NCI-H146 treated with DMSO at 0.1 percent for 48 hours (cell line): ENCODE results near the gene FOXK2.

Source experiments
- DNase-seq: peaks from one replicate; lab custom pipeline; 2025; ENCODE audit not compliant: unreplicated experiment; lab: John Stamatoyannopoulos, UW

The FOXK2 gene

DNA sequence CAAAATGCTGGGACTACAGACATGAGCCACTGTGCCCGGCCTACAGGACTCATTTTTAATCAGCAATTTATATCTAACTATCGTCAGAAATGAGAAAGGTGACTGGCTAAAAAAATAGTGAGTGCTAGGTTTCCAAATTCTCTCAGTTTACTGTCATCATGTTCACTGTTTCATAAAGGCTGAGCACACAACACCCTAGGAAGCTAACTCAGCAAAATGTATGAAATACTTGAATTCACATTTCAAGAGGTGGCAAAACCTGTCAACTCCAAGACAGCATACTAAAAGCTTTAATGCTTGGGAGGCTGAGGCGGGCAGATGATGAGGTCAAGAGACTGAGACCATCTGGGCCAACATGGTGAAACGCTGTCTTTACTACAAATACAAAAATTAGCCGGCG is 112.0 kb downstream of the FOXK2 start:
- DNase-seq: no peak

DNA sequence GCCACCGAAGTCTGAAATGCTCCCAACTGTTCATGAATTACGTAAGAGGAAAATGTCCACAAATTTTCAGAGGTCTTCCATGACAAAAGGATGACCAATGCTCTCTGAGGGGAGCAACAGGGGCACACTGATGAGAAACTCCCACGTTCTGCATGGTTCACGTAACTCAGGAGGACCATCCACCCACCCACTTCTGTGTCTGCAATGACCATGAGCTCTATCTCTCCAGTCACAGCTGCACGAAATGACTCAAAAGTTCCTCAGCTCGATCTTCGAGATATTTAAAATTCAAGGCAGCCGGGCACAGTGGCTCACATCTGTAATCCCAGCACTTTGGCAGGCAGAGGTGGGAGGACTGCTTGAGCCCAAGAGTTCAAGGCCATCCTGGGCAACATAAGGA is 112.9 kb downstream of the FOXK2 start:
- no peak for DNase-seq

DNA sequence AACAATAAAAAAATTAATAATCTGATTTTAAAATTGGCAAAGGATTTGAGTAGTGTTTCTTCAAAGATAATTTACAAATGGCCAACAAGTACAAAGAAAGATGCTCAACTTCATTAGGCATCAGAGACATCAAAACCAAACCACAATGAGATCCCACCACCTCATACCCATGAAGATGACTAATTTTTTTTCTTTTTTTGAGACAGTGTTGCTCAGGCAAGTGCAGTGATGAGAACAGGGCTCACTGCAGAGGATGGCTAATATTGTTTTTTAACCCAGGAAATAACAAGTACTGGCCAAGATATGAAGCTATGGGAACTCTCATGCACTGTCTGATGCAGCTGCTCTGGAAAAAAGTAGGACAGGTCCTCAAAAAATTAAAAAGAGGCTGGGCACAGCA is 113.8 kb downstream of the FOXK2 start:
- no peak for DNase-seq

DNA sequence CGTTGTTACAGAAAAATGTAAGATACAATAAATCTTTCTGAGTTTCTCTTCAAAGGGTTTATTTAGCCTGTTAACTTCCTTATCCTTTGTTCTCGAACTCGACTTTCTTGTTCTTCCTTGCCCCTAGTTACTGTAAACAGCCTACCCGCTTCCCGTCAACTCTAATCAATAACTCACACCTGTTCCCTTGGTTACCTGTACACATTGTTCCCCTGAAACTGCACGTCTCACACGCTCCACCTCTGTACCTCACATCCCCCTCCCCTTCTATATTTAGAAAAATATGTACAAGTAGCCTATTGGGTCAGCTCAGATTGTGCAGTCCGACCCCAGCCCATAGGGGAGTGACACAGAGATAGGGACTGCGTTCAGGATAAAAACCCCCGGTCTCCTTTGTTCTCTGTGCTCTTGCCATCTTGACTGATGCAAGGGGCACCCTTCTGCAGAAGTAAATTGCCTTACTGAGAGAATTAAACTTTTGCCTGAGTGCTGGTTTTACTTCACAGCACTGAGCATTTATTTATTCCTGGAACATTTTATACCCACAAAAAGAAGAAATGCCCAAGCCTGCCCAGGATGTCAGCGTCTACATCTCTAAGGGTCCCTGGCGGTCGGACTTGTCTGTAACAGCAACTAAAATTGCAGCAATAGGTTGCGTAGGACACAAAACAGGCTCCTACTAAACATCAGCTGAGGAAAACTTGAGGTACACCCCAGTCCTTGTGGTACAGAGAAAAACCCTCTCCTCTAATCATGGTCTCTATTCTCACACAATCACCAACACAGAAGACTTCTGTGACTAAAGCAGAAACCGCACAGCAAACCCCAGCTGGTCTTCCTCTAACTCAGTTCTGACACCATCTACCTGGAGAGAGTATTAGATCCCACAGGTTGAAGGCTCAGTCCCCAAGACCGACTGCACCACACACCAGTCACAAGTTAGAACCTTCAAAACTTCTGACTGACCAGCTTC is 117.4 kb downstream of the FOXK2 start:
- peak; percentile 79 for DNase-seq

DNA sequence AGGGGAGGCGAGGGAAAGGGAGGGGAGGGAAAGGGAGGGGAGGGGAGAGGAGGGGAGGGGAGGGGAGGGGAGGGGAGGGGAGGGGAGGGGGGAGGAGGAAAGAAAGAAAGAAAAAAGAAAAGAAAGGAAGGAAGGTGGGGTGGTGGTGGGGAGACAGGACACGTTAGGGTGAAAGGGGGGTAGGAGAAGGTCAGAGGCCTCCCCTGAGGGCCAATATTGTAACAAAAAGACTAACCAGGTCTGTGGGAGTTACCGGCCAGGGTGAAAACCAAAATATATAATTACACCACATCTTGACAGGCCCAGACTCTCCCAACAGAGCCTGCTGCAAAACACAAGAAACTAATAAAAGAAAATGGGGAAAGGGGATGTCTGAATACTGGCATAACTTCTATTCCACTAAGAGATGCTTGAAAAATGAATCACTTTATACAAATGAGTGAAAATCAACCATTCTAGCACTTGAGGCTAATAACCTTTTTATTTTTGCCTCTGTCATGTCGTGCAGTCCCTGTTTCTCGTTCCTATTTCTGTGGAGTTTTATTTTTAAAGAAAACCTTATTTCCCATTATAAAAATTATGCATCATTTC is 118.7 kb downstream of the FOXK2 start:
- no peak for DNase-seq

DNA sequence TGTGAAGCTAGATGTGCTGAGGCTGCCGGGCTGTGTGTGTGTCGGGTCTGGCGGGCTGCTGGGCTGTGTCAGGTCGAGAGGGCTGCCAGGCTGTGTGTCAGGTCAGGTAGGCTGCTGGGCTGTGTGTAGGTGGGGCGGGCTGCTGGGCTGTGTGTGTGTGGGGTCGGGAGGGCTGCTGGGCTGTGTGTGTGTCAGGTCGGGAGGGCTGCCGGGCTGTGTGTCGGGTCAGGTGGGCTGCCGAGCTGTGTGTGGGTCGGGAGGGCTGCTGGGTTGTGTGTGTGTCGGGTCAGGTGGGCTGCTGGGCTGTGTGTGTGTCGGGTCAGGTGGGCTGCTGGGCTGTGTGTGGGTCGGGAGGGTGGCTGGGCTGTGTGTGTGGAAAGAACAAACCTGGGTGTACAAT is 120.1 kb downstream of the FOXK2 start:
- no peak for DNase-seq

DNA sequence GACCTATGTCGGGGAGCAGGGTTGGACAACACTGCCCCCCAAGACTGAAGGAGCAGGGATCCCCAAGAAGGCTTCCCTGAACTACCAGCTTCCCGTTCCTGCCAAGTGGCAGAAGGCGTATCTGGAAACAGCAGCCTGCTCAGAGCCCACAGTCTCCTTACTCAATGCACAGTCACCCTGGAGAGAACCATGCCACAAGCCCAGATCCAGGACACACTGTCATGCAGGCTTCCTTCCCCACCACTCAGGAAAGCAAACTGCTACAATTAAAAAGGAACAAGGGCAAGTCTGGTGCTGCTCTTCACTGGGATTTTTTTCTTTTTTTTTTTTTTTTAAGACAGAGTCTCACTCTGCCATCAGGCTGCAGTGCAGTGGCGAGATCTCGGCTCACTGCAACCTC is 120.5 kb downstream of the FOXK2 start:
- no peak for DNase-seq

DNA sequence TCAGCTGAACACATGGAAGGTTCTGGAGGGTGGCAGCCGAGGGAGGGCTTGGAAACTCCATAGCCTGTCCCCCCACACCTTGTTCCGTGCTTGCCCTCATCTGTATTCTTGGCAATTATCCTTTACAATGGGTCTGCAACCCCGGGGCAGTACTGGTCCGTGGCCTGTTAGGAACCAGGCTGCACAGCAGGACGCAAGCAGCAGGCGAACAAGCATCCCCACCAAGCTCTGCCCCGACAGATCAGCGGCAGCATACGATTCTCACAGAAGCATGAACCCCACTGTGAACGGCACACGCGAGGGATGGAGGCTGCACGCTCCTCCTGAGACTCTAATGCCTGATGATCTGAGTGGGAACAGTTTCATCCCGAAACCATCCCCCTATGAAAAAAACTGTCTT is 122.5 kb downstream of the FOXK2 start:
- no peak for DNase-seq

DNA sequence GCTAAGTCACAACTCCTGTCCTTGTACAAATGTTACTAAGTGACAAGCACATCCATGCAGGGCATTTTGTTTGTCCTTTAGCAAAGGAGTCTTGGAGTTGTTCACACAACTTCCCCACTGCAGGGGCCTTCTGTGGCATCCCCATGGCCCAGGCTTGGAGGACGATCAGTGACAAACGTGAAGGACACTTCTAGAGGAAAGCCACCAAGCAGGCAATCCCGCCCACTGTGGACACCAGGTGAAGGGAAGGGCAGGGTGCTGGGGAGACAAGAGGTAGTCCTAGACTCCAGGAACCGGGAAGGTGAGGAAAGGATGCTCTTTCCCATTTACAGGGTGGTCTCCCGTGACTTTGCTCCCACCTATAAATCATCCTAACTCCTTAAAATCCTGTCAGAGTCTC is 124.6 kb downstream of the FOXK2 start:
- DNase-seq: no peak

DNA sequence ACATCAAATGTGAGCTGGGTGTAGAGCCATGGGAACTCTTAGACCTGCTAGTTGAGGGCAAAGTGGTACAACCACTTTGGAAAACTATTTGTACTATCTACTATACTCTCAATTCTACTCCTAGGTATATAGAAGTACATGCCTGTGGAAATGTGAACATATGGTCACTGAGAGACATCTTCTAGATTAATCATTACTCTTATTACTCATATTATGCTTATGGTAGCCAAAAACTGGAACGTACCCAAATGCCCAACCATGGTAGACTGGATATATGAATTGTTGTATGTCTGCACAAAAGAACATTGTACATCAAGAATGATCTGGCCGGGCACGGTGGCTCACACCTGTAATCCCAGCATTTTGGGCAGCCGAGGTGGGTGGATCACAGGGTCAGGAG is 126.0 kb downstream of the FOXK2 start:
- no peak for DNase-seq

DNA sequence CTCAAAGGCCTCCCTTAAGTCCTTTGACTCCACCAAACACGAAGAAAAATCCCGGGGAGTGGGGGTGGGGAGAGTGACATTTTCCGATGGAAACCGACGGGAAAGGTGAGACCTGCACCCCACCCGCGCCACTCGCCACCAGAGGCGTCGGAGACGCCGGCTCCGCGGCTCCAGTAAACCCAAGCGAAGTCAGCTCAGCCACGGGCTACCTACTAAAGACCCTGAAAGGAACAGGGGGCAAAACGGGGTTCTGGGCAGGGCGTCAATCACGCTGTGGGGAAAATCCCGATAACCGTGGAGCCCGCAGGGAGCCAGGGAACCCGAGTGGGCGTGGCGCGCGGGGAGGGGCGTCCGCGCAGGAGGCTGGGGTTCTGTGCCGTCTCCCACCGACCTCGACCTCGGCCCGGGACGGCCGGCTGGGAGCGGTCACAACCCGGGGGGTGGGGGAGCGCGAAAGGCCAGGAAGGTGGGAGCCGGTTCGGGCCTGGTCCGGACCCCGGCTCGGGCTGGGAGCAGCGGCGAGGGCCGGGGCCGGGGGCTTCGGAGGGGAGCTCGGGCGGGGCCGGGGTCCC is 128.1 kb downstream of the FOXK2 start:
- DNase-seq: no peak

DNA sequence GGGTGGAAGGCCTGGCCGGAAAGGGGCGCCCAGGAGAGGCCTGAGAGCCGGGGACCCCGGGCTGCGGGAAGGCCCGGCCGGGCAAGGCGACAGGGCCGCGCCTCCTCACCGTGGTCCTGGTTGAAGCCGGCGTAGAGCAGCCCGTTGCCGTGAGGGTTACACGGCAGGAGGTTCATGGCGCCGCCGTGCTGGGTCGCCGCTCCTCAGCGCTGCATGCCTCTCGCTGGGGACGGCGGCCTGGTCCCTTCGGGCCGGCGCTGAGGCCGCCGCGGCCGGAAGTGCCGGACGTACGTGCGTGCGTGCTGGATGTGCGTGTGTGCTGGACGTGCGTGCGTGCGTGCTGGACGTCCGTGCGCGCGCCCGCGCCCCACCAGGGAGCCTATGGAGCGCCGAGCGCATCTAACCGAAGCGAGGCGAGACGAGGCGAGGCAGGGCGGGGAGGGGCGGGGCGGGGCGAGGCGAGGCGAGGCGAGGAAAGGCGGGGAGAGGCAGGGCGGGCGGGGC is 128.7 kb downstream of the FOXK2 start, which contains the start of gene WDR45B:
WDR45B (minus strand) TSS at position 280 of the 504 bp plus-strand sequence; CDS start at position 176, 104 bp downstream.
- peak; percentile 77 for DNase-seq

DNA sequence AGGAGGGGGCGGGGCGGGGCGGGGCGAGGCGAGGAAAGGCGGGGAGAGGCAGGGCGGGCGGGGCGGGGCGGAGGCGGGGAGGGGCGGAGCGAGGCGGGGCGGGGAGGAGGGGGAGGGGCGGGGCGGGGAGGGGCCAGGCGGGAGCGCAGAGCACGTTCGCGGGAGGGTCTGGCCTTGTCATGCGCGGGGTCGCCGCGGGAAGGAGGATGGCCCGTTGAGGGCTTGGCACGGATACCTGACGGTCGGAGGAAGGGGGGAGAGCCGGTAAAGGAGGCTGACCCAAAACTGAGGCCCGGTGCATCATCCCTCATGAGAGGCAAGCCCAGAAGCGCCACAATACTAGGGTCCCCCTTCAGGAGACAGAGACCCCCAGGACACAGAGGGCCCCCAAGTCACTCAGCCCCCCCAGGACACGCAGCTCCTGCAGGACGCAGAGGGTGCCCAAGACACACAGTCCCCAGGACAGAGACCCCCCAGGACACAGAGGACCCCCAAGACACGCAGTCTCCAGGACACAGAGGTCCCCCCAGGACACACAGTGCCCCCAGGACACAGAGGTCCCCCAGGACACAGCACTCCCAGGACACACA is 129.3 kb downstream of the FOXK2 start:
- DNase-seq: peak; percentile 2

DNA sequence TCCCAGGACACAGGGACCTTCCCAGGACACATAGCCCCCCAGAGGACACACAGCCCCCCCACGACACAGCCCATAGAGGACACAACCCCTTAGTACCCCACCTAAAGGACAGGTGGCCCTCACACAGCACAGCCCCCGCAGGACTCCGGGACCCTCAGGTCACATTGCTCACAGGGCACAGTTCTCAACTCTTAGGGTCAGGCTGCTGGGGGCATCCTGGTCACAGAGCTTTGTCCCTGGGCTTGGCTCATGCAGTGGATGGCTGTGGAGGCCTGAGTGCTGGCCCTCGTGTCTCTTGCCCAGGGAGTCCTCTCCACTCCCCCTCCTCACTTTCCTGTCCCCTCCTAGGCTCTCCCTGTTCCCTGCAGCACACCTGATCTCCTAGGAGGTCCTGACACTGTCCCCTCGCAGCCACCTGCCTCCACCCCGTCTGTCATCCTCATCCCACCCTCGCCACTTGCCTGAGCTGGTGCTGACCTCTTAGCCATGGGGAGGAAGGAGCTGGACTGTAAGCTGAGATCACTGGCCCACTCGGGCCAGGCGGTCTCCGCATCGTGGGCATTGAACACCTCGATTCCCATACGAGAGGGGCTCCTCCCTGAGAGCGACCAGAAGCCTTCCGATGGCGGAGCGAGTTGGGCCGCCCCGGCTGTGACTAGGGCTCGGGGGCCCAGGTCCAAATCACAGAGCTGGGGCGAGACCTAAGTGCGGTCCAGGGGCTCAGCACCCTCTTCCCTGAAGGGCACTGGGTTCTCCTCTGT is 130.1 kb downstream of the FOXK2 start:
- no peak for DNase-seq

DNA sequence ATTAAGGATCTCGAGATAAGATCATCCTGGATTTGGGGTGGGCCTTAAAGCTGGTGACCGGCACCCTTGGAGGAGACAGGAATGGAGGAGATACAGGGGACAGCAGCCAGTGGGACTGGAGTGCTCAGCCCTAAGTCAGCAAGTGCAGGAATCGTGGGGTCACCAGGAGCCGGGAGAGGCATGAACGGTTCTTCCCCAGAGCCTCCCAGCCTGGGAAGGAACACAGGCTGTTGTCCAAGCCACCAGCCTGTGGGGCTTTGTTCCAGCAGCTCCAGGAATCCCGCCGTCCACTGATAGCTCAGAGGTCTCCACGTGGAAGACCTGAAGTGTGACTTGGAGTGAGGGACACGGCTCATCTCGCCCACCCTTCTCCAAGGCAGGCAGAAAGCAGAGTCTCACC is 131.2 kb downstream of the FOXK2 start:
- DNase-seq: no peak

DNA sequence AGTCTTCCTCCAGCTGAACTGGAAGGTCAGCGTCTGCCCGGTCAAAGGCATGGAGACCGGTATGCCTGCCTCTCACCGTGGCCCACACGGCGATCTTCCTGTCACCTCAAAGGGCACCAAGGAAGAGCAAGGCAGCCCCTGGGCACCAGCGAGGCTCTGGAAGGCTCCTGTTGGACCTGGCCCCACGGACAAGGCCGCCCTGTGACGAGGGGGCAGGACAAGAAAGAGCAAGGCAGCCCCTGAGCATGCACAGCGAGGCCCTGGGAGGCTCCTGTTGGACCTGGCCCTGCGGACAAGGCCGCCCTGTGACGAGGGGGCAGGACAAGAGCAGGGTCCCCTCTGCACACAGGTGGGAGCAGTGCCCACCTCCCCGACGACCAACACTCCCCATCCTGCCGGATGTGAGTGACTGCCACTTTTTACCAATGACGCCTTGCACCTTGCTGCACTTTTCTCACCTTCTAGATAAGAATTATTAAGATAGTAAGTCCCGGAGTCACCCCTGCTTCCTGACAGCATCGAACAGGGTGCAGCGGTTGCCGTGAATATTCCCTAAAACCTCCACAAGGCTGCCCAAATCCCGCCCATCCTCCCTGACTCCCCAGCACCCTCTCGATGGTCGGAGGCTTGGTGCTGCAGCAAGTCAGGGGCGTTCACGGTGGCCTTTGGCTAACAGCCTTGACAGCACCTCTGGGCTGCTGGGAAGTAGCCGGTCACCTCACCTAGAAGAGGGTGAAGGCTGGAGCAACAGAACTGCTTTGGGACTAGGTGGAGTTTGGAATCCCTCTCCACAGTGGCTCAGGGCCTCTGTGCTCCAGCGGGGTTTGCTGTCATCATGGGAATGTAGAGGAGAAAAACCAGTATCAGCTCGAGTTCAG is 134.4 kb downstream of the FOXK2 start:
- no peak for DNase-seq
